Measurements from ENCODE around the gene KLHL24.

- TF ChIP-seq CTCF (IDR thresholded peaks at IDR 0.05) (no peak), EZH2 (IDR thresholded peaks at IDR 0.05) (no peak)
Measured at GRCh38 chr3:183698756-183699155, 63.3 kb downstream of the KLHL24 start.
